ENCODE results near the gene CD300LD.
"Not testable (repeated sequence)": the region's sequence is repeated elsewhere in the genome, so short reads cannot be mapped to it uniquely, and the experiment has no call there.

CD300LD gene

DNA sequence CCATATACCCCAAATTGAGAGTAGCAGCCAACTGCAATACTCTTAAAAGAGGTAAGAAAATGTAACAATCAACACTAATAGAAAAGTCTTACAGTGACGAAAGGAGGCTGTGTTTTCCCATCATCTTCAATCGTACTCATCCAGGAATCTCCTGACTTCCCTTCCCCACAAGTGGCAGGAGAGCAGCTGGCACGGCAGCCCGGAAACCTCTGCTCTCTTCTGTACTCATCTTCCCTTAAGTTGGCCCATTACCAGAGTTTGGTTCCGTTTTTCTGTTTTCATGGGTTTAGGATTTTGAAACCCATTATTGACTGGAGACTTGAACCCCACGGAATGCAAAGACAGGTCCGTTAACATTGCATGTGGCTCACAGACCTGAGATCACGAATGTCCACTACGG lies 13.1 kb downstream of the CD300LD start:
- H3K4me2 ChIP-seq (ENCODE audit: low read length) = no peak overlapping the region
- H3K9me3 ChIP-seq (ENCODE audit: low read length) = no peaks in the 10 kb centered on the region
- no peaks in the 10 kb centered on the region for H3K79me2 ChIP-seq (ENCODE audit: insufficient read depth, low read length)
- no peaks in the 10 kb centered on the region for H3K27me3 ChIP-seq (ENCODE audit: insufficient read depth, low read length)
- no peaks in the 10 kb centered on the region for H3K9me2 ChIP-seq (ENCODE audit: low read depth, low read length)
- no peaks in the 10 kb centered on the region for H4K20me1 ChIP-seq (ENCODE audit: insufficient read depth, low read length)
- no peaks in the 10 kb centered on the region for H3K4me1 ChIP-seq (ENCODE audit: insufficient read depth, low read length, severe bottlenecking)
- no peak overlapping the region for H3K27ac ChIP-seq (ENCODE audit: low read depth, low read length, poor library complexity, severe bottlenecking)
- no peaks in the 10 kb centered on the region for H3F3A ChIP-seq (ENCODE audit: insufficient read depth, low read length)
- H3K4me3 ChIP-seq (ENCODE audit: low read depth, low read length, poor library complexity, severe bottlenecking) = no peak overlapping the region
- TF ChIP-seq CTCF (IDR thresholded peaks at IDR 0.05; ENCODE audit: low read length) (no peak), EZH2 (IDR thresholded peaks at IDR 0.05; ENCODE audit: borderline replicate concordance, low read length) (no peak)
- no peak overlapping the region for H3K9ac ChIP-seq (ENCODE audit: low read length)
- H2AFZ ChIP-seq (ENCODE audit: low read length) = no peak overlapping the region
- H3K36me3 ChIP-seq (ENCODE audit: insufficient read depth, low read length) = no peaks in the 10 kb centered on the region

DNA sequence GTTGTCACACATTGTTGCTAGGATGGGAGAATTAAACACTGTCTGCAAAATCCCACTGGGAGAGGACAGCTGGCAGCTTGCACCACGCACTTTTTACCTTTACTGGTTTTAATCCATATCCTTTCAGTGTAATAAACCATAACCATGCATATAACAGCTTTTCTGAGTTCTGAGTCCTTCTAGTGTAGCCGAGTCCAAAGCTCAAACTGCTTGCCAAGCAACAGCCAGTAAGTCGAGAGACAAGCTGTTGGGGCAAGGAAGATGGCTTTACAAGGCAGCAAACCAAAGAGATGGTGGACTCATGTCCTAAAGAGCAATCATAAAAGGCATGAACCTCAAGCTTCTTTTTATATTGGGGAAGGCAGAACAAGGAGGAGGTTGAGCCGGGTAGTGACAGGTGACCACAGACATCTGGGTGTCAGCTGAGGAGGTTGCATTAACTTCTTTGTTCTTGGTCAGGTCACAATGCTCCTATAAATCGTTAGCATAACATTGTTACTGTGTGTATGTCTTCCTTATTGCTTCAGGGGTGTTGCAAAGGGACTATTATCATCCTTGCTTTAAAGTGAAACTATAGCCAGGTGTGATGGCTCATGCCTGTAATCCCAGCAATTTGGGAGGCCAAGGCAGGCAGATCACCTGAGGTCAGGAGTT lies 17.5 kb downstream of the CD300LD start:
- no peaks in the 10 kb centered on the region for H3K9me2 ChIP-seq (ENCODE audit: low read depth, low read length)
- H3K79me2 ChIP-seq (ENCODE audit: insufficient read depth, low read length) = no peaks in the 10 kb centered on the region
- no peak overlapping the region for H3K9ac ChIP-seq (ENCODE audit: low read length)
- no peaks in the 10 kb centered on the region for H3K4me1 ChIP-seq (ENCODE audit: insufficient read depth, low read length, severe bottlenecking)
- H3K27me3 ChIP-seq (ENCODE audit: insufficient read depth, low read length) = no peaks in the 10 kb centered on the region
- H3K27ac ChIP-seq (ENCODE audit: low read depth, low read length, poor library complexity, severe bottlenecking) = no peak overlapping the region
- H4K20me1 ChIP-seq (ENCODE audit: insufficient read depth, low read length) = no peaks in the 10 kb centered on the region
- H3K4me3 ChIP-seq (ENCODE audit: low read depth, low read length, poor library complexity, severe bottlenecking) = no peak overlapping the region
- H3K4me2 ChIP-seq (ENCODE audit: low read length) = no peak overlapping the region
- H3K9me3 ChIP-seq (ENCODE audit: low read length) = no peaks in the 10 kb centered on the region
- H3F3A ChIP-seq (ENCODE audit: insufficient read depth, low read length) = no peaks in the 10 kb centered on the region
- no peaks in the 10 kb centered on the region for H3K36me3 ChIP-seq (ENCODE audit: insufficient read depth, low read length)
- TF ChIP-seq EZH2 (IDR thresholded peaks at IDR 0.05; ENCODE audit: borderline replicate concordance, low read length) = no peak
- TF ChIP-seq CTCF (IDR thresholded peaks at IDR 0.05; ENCODE audit: low read length) = no peak
- no peak overlapping the region for H2AFZ ChIP-seq (ENCODE audit: low read length)

DNA sequence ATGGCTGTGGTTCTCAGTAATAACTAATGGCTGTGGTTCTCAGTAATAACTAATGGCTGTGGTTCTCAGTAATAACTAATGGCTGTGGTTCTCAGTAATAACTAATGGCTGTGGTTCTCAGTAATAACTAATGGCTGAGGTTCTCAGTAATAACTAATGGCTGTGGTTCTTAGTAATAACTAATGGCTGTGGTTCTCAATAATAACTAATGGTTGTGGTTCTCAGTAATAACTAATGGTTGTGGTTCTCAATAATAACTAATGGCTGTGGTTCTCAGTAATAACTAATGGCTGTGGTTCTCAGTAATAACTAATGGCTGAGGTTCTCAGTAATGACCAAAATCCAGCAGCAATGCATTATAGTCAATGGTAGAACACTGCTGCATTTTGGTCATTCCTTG lies 18.4 kb downstream of the CD300LD start:
- H3K4me3 ChIP-seq (ENCODE audit: low read depth, low read length, poor library complexity, severe bottlenecking); H3K9me2 ChIP-seq (ENCODE audit: low read depth, low read length); H3K79me2 ChIP-seq (ENCODE audit: insufficient read depth, low read length); H3F3A ChIP-seq (ENCODE audit: insufficient read depth, low read length); H2AFZ ChIP-seq (ENCODE audit: low read length); H3K4me1 ChIP-seq (ENCODE audit: insufficient read depth, low read length, severe bottlenecking); H3K27me3 ChIP-seq (ENCODE audit: insufficient read depth, low read length); H3K9ac ChIP-seq (ENCODE audit: low read length); H3K27ac ChIP-seq (ENCODE audit: low read depth, low read length, poor library complexity, severe bottlenecking); H3K36me3 ChIP-seq (ENCODE audit: insufficient read depth, low read length); H3K9me3 ChIP-seq (ENCODE audit: low read length); H4K20me1 ChIP-seq (ENCODE audit: insufficient read depth, low read length); H3K4me2 ChIP-seq (ENCODE audit: low read length): not testable (repeated sequence)

DNA sequence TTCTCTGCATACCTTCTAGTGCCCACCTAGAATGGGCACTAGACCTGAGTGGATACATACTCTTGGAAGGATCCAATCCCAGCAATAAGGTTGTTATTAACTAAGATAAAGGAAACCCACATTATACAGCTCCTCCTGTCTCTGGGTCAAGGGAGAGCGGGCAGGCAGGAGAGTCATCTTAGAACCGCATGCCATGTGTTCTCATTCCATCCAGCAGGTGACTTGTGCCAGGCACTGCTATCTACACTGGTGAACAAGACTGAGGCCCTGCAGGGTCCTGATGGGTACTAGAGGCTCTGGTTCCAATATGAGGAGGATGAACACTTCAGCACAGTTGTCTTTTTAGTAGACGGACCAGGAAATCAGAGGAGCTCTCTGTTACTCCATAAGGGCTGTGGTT lies 18.9 kb downstream of the CD300LD start:
- Histone ChIP-seq H3K4me1 (ENCODE audit: insufficient read depth, low read length, severe bottlenecking) (no peaks in the 10 kb centered on the region), H2AFZ (ENCODE audit: low read length) (no peak overlapping the region), H3K27ac (ENCODE audit: low read depth, low read length, poor library complexity, severe bottlenecking) (no peak overlapping the region), H3K9ac (ENCODE audit: low read length) (no peak overlapping the region), H4K20me1 (ENCODE audit: insufficient read depth, low read length) (no peaks in the 10 kb centered on the region), H3K4me3 (ENCODE audit: low read depth, low read length, poor library complexity, severe bottlenecking) (no peak overlapping the region), H3K79me2 (ENCODE audit: insufficient read depth, low read length) (no peaks in the 10 kb centered on the region), H3K9me3 (ENCODE audit: low read length) (no peaks in the 10 kb centered on the region), H3K27me3 (ENCODE audit: insufficient read depth, low read length) (no peaks in the 10 kb centered on the region), H3K9me2 (ENCODE audit: low read depth, low read length) (no peaks in the 10 kb centered on the region), H3K4me2 (ENCODE audit: low read length) (no peak overlapping the region), H3F3A (ENCODE audit: insufficient read depth, low read length) (no peaks in the 10 kb centered on the region), H3K36me3 (ENCODE audit: insufficient read depth, low read length) (no peaks in the 10 kb centered on the region)
- TF ChIP-seq CTCF (IDR thresholded peaks at IDR 0.05; ENCODE audit: low read length) = no peak
- no peak for TF ChIP-seq EZH2 (IDR thresholded peaks at IDR 0.05; ENCODE audit: borderline replicate concordance, low read length)
